GM18870 (cell line): ENCODE measurements around the gene SLIT1.

Experiments used
- ATAC-seq: cut with Tn5 transposase; IDR thresholded peaks from one replicate; pipeline ENCODE4 v1.9.1; 2021; ENCODE audit warnings: moderate library complexity; ENCODE audit not compliant: unreplicated experiment

The SLIT1 gene

DNA sequence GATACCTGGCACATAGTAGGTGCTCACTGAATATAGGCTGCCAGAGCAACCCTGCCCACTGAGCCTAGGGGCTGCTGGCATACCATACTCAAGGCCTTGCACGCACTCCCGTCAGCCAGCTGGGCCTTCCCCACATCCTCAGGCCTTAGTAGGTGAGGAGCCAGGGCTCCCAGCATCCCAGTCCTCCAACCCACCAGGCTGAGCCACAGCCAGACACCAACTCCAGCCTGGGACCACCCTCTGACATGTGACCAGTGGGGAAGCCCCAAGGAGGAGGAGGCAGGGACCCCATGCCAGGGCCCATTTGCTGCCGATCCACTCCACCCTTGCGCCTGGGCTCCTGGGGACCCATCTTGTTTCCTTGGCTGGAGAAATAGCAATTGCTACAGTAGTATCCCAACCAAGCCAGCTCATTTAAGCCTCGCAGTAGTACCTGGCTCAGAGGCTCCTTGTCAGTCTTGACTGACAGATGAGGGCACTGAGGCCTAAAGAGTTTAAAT lies 11.4 kb downstream of the SLIT1 start:
- no peak for ATAC-seq

- no peak for ATAC-seq
Observed at GRCh38 chr10:97173036-97173435, 12.7 kb downstream of the SLIT1 start.

- no peak for ATAC-seq
Observed at GRCh38 chr10:97171001-97171400, 14.8 kb downstream of the SLIT1 start.

DNA sequence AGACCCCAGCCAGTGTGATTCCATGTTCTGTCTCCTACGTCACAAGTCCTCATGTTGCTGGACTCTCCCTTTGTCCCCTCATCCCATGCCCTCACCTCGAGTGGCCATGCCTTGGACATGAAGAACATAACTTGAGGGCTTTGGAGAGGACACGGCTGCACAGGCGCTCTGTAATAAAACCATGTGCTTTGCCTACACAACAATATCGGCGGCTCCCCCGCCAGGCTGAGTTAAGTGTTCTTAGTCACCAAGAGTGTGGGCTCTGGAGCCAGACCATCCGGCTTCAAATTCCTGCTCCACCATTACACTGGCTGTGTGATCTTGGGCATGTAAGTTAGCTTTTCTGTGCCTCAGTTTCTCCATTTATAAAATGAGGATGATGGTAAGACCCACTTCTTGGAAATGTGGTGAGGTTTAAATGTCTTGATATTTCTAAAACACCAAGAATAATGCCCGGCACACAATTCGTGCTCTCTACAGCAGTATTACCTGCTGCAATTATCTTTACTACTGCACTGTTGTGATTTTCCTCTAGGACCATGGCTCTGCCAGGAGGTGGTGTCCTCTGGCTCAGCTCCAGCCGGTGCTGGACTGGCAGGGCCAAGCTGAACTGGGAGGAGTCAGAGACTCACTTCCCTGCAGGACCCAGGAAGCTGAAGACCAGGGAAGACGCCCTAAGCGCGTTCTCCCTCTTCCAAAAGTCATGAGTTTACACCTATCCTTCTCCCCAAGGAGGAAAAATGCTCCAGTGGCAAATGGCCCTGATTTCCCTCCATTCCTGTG lies 15.7 kb downstream of the SLIT1 start:
- ATAC-seq: no peak

DNA sequence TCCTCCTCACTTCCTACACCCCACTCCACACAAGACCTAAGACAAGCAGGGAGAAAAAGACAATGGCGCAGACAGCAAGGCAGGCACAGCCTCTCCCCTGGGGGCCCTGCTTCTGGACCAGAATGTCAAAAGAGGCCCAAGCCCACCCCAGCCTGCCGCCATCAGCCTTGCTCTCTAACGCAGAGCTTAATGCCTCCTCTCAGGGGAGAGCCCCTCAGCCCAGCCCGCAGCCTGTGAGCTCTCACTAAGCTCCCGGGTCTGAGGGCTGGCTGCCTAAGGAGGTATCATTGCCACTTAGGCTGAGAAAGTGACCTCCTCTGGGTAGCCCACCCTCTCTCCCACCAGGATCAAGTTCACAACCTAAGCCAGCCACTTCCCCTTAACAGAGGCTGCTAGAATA lies 16.7 kb downstream of the SLIT1 start:
- no peak for ATAC-seq

DNA sequence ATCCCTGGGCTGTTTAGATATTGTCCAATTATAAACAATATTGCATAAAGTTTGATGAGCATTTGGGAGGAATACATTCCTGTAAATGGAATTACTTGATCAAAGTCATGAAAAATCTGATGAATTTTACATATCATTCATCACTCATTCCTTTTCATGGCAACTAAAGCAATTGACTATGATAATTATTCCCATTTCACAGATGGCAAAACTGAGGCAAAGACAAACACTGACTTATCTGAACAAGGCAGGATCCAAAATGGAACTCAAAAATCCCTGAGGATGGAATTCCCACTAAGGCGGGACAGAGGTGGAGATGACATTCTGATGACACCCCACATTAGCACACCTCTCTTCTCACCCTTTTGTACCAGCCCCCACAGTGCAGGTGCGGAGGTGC lies 17.1 kb downstream of the SLIT1 start:
- ATAC-seq: no peak

DNA sequence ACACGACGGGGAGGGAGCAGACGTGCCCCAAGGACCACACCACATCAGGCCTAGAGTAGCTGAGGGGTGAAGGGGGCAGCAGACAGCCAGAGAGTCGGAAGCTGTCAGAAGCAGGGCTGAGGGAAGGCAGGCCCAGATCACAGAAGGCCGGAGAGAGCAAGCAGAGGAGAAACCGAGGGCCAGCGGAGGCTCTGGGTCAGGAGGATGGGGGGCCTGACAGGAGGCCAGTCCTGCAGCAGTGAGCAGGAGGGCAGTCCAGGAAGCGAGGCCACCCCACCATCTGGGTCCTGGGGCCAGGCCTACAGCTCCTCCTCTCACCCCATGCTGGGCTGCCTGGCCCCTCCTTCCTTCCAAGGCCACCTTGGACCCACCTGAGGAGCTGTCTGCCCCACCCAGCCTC lies 20.3 kb downstream of the SLIT1 start:
- no peak for ATAC-seq

GRCh38 chr10:97163781-97164501 lies 21.8 kb downstream of the SLIT1 start:
- ATAC-seq: no peak

GRCh38 chr10:97163181-97163580 lies 22.6 kb downstream of the SLIT1 start:
- ATAC-seq: no peak

GRCh38 chr10:97159646-97160305 lies 26.0 kb downstream of the SLIT1 start:
- ATAC-seq: no peak

DNA sequence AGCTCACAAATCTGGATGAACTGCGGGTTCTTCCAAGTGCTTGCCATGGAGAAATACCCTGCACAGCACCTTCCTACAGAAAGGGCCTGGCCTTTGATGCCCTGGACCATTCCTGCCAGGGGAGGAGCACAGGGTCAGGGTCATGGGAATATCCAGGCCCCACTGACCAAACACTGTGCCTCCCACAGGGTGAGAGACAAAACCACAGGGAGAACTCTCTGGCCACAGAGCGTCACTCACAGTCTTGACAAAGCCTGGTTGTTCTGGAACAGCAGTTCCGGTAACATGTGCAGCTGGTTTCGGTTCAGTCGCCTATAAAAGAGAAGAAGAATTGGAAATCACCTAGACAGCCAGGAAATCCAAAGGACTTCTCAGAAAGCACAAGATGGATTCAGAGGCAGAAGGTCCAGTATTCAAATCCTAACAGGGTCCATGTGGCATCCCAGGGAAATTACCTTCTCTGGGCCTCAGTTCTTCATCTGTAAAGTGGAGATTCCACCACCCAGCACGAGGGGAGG lies 28.1 kb downstream of the SLIT1 start:
- ATAC-seq: no peak

DNA sequence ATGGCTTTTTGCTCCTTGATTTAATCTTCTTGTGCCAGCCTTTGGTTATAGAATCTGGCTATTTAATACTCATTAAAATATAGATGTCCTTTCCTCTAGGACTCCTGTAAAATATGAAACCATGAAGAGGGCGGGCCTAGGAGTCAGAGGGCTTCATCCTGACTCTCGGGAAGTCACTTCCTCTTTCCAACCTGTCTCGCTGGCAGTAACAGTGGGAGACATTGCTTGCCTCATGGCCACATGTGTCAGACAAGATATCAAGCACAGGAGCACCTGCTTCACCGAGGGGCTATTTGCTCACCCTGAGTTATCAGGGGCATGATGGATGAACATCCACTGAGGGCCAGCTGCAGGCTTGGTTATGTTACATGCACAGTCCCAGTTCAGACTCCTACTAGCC lies 31.0 kb downstream of the SLIT1 start:
- no peak for ATAC-seq

GRCh38 chr10:97154162-97154561 lies 31.6 kb downstream of the SLIT1 start:
- ATAC-seq: no peak

GRCh38 chr10:97153270-97153850 lies 32.4 kb downstream of the SLIT1 start:
- no peak for ATAC-seq

- ATAC-seq: no peak
Observed at GRCh38 chr10:97151307-97151914, 34.3 kb downstream of the SLIT1 start.

DNA sequence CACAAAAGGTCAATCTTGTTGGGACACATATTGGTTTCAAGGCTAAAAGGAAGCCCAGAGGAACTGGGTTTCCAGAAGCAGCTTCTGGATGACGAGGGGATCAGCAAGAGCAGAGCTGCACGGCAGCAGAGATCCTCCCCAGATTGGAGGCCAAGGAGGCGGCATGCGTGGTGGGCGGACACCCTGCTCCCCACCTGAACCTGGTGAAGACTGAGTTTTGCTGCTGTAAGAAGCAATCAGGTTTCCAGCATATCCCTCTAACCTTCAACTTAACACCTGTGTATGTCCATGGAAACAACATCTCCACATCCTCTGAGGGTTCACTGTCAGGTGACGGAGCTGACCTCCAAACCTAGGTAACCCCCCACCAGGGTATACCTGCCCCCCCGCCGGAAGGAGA lies 35.1 kb downstream of the SLIT1 start:
- no peak for ATAC-seq

DNA sequence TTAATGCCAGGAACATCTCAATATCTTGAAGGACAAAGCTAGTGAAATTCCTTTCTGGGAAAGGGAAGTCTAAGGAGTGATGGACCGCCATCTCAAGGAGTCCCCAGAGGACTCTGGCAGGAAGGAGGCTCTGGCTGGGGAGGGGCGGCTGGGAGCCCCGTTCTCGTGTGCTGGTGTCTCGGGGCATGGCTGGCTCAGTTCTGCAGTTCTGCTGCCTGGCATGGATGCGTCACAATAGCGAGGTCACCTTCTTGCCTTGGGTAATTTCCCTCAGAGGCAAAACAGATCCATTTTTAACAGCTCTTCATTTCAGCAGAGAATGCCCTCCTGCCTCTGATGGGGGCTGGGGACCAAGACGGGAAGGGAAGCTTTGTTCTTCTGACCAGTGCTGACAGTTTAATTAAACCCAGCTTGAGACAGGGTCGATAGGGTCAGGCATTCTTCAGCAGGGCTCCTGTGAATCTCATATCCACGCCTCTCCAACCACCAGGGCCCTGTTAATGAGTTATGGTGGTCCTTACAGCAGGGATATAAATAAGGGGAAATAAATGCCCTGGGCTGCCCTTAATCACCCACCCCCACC lies 35.7 kb downstream of the SLIT1 start:
- no peak for ATAC-seq

GRCh38 chr10:97149079-97149531 lies 36.7 kb downstream of the SLIT1 start:
- ATAC-seq: no peak

DNA sequence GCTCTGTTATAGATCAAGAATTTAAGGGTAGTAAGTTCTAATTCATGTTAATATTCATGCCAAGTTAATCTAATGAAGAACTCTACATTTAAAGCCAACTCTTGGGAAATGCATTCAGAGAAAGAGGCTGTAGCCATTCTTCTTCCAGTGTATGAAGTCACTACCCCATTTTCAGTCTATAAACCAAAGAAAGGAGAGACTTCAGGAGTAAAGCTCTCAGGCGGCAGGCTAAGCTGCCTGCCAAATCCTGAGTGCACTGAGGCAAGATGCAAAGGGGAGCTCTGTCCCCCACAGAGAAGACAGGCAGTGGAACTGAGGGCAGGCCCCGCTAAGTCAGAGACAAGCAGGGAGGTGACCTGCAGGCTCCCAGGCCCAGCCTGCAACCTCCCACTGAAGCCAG lies 41.5 kb downstream of the SLIT1 start:
- no peak for ATAC-seq

GRCh38 chr10:97142834-97143233 lies 42.9 kb downstream of the SLIT1 start:
- ATAC-seq: no peak
